Adrenal gland (tissue), 5 donors: ENCODE measurements around the gene MICOS13.

Source experiments
- POLR2A ChIP-seq, 2 donors: fragments of 450-650 bp; IDR thresholded peaks; one replicate each; pipeline ENCODE4 v1.6.1; 2017; ENCODE audit warnings: antibody characterized with exemption in 2 of 2, mild to moderate bottlenecking in 2 of 2, moderate library complexity in 1 of 2
- TF ChIP-seq, protein P1 (sequence below), 6 experiments: fragments of 450-650 bp in 4 of 6; fragments of 200-600 bp in 2 of 6; sonication (generic) in 1 of 6; IDR thresholded peaks; 1 replicate in 5 of 6; 2 replicates in 1 of 6; pipeline versions ENCODE4 v1.5.1 to v1.8.0; 2016 to 2021; ENCODE audit warnings: antibody characterized with exemption in 6 of 6, mild to moderate bottlenecking in 2 of 6, moderate library complexity in 1 of 6
- donor health status: DM: no; HTN: no; CAD: no.

- no peak for TF ChIP-seq POLR2A (IDR thresholded peaks at IDR 0.05)
- TF ChIP-seq, protein P1, sequence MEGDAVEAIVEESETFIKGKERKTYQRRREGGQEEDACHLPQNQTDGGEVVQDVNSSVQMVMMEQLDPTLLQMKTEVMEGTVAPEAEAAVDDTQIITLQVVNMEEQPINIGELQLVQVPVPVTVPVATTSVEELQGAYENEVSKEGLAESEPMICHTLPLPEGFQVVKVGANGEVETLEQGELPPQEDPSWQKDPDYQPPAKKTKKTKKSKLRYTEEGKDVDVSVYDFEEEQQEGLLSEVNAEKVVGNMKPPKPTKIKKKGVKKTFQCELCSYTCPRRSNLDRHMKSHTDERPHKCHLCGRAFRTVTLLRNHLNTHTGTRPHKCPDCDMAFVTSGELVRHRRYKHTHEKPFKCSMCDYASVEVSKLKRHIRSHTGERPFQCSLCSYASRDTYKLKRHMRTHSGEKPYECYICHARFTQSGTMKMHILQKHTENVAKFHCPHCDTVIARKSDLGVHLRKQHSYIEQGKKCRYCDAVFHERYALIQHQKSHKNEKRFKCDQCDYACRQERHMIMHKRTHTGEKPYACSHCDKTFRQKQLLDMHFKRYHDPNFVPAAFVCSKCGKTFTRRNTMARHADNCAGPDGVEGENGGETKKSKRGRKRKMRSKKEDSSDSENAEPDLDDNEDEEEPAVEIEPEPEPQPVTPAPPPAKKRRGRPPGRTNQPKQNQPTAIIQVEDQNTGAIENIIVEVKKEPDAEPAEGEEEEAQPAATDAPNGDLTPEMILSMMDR (IDR thresholded peaks at IDR 0.05) = no peak
Observed at GRCh38 chr19:5631567-5632240, 48.6 kb downstream of the MICOS13 start.
